ENCODE results near the gene CBFA2T3. TPM values are rescaled to one million over a fixed set of nuclear protein-coding genes. Genes with fewer than 3 reads are reported as not detected.
"Not testable (repeated sequence)": the region's sequence is repeated elsewhere in the genome, so short reads cannot be mapped to it uniquely, and the experiment has no call there.

The CBFA2T3 gene
- total RNA-seq, 2 experiments from 2014 or later = not detected

DNA sequence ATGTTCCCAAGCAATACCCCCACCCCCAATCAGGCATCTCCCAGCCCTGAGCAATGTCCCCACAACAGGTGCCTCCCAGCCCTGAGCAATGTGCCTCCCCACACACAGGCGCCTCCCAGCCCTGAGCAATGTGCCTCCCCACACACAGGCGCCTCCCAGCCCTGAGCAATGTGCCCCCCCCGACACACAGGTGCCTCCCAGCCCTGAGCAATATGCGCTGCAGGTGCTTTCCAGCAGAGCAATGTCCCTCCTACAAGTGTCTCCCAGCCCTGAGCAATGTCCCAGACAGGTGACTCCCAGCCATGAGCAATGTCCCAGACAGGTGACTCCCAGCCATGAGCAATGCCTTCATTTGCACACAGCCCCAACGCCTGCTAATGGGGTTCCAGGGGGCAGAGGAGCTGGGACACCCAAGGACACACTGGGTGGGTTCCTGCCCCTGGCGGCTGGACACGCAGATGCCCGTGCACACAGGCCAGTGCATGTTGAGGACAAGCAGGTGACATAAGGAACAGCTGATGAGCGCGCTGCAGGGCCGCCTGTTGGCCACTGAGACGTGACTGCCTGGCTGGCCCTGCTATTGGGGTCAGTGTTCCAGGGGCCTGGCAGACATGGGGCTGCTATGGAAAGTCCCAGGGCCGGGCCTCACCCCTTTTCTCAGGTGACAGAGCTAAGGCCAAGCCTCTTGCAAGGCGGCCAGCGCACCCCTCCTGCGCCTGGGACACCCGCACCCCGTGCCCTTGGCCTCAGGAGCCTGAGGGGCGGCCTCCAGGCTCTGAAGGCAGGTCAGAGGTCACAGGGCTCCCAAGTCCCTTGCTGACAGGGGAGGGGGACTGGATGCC, 83.7 kb downstream of the CBFA2T3 start:
- DNase-seq = no peak
- Mint-ChIP-seq H3K4me3 (no peak overlapping the region), H3K4me1 (ENCODE audit: low read depth) (no peaks in the 10 kb centered on the region), H3K9me3 (no peaks in the 10 kb centered on the region), H3K27ac (no peak overlapping the region), H3K36me3 (ENCODE audit: low read depth) (no peaks in the 10 kb centered on the region), H3K27me3 (ENCODE audit: low read depth) (no peaks in the 10 kb centered on the region)
- CTCF ChIA-PET = no interaction called here
- intact Hi-C loops (cut with micrococcal nuclease) = no loop called here

DNA sequence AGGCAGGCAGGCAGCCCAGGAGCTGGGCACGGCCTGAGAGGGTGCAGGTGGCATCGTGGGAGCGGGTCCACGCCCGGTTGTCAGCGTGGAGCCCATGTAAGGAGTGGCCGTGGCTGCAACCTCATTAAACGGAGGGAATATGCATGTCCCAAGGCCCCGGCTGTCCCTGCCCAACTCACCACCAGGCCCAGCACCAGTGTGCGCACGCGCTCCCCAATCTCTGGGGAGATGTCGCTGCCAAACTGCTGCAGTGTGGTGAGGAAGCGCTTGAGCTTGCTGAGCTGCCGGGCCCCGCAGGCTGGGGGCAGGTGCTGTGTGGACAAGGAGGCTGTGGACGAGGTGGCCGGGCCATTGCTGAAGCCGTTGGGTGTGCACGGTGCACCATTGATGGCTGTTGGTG, 84.9 kb downstream of the CBFA2T3 start:
- no peaks in the 10 kb centered on the region for H3K36me3 Mint-ChIP-seq (ENCODE audit: low read depth)
- CTCF ChIA-PET = no interaction called here
- DNase-seq = no peak
- H3K27me3 Mint-ChIP-seq (ENCODE audit: low read depth) = no peaks in the 10 kb centered on the region
- H3K4me1 Mint-ChIP-seq (ENCODE audit: low read depth) = no peaks in the 10 kb centered on the region
- H3K4me3 Mint-ChIP-seq = no peak overlapping the region
- intact Hi-C loops (cut with micrococcal nuclease) = no loop called here
- no peaks in the 10 kb centered on the region for H3K9me3 Mint-ChIP-seq
- no peak overlapping the region for H3K27ac Mint-ChIP-seq

DNA sequence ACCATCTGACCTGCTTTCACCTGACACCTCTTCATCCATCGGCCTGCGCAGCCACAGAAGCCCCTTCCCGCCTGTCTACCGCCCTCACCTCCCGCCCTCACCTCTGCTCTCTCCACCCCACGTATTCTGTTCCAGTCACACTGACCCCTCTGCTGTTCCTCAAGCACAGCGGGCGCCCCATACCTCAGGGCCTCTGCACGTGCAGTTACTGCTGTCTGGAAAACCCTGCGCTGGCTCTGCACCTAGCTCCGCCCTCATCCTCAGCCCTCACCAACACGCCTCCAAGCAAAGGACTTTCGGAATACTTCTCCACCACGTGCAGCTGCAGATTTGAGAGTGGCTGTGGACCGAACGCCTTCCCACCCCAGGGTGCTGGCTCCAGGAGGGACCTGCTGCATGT, 85.9 kb downstream of the CBFA2T3 start:
- Mint-ChIP-seq H3K27ac (no peak overlapping the region), H3K4me1 (ENCODE audit: low read depth) (no peaks in the 10 kb centered on the region), H3K27me3 (ENCODE audit: low read depth) (no peaks in the 10 kb centered on the region), H3K9me3 (no peaks in the 10 kb centered on the region), H3K36me3 (ENCODE audit: low read depth) (no peaks in the 10 kb centered on the region), H3K4me3 (no peak overlapping the region)
- no peak for DNase-seq
- CTCF ChIA-PET = interaction anchor here (0.7 kb wide), 1 partner anchor 21 kb away, joined by 3 read pairs; no protein-coding TSS in a partner anchor
- intact Hi-C loops (cut with micrococcal nuclease) = no loop called here

DNA sequence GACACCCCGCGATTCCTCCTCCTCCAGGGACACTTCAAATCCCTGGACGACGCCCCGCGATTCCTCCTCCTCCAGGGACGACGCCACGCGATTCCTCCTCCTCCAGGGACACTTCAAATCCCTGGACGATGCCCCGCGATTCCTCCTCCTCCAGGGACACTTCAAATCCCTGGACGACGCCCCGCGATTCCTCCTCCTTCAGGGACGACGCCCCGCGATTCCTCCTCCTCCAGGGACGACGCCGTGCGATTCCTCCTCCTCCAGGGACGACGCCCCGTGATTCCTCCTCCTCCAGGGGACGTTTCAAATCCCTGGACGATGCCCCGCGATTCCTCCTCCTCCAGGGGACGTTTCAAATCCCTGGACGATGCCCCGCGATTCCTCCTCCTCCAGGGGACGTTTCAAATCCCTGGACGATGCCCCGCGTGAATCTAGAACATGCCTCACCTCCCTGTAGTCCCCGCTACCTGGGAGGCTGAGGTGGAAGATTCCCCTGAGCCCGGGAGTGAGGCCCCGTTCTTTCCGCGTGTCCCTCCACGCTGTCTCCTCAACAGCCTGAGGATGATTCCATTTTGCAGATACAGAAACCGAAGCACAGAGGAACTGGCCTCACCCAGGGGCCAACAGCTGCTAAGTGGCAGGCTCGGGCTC, 87.2 kb downstream of the CBFA2T3 start:
- DNase-seq; H3K36me3 Mint-ChIP-seq (ENCODE audit: low read depth); H3K27ac Mint-ChIP-seq; H3K4me1 Mint-ChIP-seq (ENCODE audit: low read depth); H3K9me3 Mint-ChIP-seq; H3K27me3 Mint-ChIP-seq (ENCODE audit: low read depth); CTCF ChIA-PET; H3K4me3 Mint-ChIP-seq; intact Hi-C loops (cut with micrococcal nuclease): not testable (repeated sequence)

DNA sequence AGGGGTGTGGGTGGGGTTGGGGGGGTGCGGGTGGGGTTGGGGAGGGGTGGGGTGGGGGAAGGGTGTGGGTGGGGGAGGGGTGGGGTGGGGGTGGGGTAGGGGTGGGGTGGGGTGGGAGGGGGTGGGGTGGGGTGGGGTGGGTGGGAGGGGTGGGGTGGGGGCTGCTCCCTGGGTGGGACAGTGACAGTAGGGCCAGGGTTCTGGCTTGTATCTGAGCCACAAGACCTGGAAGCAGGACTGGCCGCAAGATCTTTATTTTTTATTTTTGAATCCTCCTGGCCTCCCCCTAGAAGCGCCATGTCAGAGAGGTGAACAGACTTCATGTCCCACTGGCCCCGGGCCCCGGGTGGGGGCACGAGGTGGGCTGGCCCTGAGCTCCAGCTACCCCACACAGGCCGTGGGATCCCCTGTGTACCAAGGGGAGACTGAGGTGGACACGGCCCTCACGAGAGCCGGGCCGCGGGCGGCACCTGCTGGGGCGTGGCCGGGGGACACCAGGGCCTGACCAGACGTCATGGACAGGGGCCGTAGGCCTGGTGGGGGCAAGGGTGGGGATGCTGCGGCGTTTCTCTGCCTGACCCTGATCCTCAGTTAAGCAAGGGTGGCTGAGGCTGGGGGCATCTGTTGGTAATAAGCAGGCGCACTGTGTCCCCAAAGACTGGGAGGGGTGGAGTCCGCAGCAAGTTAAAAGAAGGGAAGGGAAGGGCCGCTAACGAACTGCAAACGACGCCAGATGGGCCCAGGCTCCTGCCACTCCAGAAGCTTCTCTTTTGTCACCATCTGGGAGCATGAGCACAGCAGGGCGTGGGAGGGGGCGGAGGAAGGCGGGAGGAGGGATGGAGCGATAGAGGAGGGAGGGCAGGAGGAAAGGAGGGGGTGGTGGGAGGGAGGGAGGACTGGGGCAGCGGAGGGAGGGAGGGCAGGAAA, 88.3 kb downstream of the CBFA2T3 start:
- no peaks in the 10 kb centered on the region for H3K36me3 Mint-ChIP-seq (ENCODE audit: low read depth)
- no peak for DNase-seq
- no peak overlapping the region for H3K4me3 Mint-ChIP-seq
- no peak overlapping the region for H3K27ac Mint-ChIP-seq
- CTCF ChIA-PET = no interaction called here
- intact Hi-C loops (cut with micrococcal nuclease) = no loop called here
- no peaks in the 10 kb centered on the region for H3K4me1 Mint-ChIP-seq (ENCODE audit: low read depth)
- H3K27me3 Mint-ChIP-seq (ENCODE audit: low read depth) = no peaks in the 10 kb centered on the region
- H3K9me3 Mint-ChIP-seq = no peaks in the 10 kb centered on the region

DNA sequence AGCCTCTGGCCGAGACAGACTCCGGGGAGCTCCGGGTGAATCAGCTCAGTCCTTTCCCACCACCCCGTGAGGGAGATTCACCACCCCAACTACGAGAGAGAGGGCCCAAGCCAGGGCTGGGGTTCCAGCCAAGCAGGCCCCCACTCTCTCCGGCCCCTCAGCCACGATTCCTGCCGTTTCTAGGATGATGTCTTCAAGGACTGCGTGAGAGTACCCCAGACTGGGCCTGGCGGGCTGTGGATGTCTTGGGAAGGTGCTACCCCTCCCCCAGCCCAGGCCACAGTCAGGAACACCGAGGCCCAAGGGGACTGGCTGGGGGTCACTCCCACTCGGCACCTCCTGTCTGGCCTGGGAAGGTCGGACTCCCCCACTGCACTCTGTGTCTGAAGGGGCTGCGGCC, 89.0 kb downstream of the CBFA2T3 start:
- Mint-ChIP-seq H3K27ac (no peak overlapping the region), H3K9me3 (no peaks in the 10 kb centered on the region), H3K36me3 (ENCODE audit: low read depth) (no peaks in the 10 kb centered on the region), H3K4me3 (no peak overlapping the region), H3K27me3 (ENCODE audit: low read depth) (no peaks in the 10 kb centered on the region), H3K4me1 (ENCODE audit: low read depth) (no peaks in the 10 kb centered on the region)
- CTCF ChIA-PET = no interaction called here
- DNase-seq = no peak
- intact Hi-C loops (cut with micrococcal nuclease) = no loop called here

DNA sequence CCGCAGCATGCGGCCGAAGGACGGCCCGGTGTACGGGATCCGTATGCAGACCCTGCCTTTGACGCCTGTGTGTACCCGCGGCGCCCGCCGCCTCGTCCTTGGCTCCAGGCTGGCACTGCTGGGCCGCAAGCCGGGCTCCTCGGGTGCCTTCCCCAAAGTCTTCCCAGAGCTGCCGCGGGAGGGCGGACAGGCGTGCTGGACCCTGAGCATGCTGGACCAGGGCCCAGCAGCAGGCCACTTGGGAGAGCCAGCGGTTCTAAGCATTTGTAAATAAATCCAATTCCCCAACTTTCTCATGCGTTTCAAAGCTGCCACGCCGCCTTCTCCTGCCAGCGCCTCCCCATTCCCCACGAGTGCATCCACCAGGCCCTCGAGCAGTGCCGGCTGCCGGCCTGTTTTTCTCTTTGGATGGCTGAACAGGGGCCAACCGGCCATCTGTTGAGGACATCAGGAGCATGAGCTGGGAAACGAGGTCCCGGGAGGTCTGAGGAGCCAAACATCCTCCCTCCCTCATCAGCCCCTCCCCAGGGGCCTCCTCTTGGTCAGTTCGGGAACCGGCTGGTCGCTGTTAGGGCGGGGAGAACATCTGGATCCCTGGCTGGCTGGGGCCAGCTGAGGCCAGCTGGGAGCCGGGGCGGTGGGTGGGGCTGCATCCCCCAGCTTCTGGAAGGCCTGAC, 90.0 kb downstream of the CBFA2T3 start:
- CTCF ChIA-PET = no interaction called here
- no peak overlapping the region for H3K27ac Mint-ChIP-seq
- H3K4me1 Mint-ChIP-seq (ENCODE audit: low read depth) = peaks cover 2% of the 10 kb centered on the region

DNA sequence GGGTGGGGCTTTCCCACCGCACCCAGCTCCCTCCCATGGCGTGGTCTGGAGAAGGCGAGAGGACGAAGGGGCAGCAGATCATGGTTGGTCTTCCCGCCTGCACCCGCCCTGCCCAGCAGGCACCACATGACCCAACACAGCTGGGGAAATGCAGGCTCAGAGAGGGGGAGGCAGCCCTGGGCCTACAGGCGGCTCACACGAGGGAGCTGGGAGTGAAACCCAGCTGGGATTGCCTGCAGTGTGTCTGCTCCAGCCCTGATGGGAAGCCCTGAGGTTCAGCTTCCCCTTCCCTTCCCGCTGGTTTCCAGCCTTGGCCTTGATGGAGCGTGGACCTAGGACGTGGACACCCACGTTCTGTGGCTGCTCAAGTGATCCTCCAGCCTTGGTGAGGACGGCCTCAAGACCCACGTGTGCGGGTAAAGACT, 90.6 kb downstream of the CBFA2T3 start:
- no peaks in the 10 kb centered on the region for H3K36me3 Mint-ChIP-seq (ENCODE audit: low read depth)
- H3K27ac Mint-ChIP-seq = no peak overlapping the region
- no peaks in the 10 kb centered on the region for H3K9me3 Mint-ChIP-seq
- DNase-seq = no peak
- peaks cover 2% of the 10 kb centered on the region for H3K4me1 Mint-ChIP-seq (ENCODE audit: low read depth)
- H3K27me3 Mint-ChIP-seq (ENCODE audit: low read depth) = no peaks in the 10 kb centered on the region
- no peak overlapping the region for H3K4me3 Mint-ChIP-seq
- intact Hi-C loops (cut with micrococcal nuclease) = no loop called here
- CTCF ChIA-PET = no interaction called here

More for the DNA sequence above, 90.0 kb downstream of the CBFA2T3 start:
- DNase-seq = no peak
- Mint-ChIP-seq H3K36me3 (ENCODE audit: low read depth) (no peaks in the 10 kb centered on the region), H3K4me3 (no peak overlapping the region), H3K9me3 (no peaks in the 10 kb centered on the region), H3K27me3 (ENCODE audit: low read depth) (no peaks in the 10 kb centered on the region)
- intact Hi-C loops (cut with micrococcal nuclease) = no loop called here

DNA sequence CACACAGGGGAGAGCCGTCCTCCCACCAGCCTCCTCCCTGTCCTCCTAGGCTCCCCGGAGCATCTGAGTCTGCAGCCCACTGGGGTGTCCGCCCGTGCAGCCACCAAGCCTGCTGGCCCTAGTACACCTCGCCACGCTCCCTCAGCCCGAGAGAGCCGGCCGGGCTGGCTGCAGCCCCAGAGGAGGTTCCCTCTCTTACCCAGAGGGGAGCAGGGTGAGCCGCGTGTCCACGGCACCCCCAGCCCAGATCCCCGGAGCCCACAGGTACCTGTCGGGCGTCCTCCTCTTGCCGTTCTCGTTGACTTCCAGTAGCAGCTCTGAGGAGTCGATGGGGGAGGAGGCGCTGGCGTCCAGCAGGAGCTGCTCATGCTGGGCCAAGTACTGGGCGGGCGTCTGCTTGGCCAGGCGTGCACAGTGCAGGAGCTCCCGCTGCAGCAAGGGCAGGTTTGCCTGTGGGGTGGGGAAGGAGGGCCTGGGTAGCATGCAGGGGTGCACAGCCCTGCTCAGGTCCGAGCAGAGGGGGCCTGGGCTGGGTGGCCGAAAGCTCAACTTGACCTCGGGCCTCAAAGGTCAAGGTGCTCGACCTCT, 91.2 kb downstream of the CBFA2T3 start:
- Mint-ChIP-seq H3K9me3 (no peaks in the 10 kb centered on the region), H3K27me3 (ENCODE audit: low read depth) (no peaks in the 10 kb centered on the region), H3K4me1 (ENCODE audit: low read depth) (peaks cover 2% of the 10 kb centered on the region), H3K27ac (no peak overlapping the region), H3K4me3 (no peak overlapping the region), H3K36me3 (ENCODE audit: low read depth) (no peaks in the 10 kb centered on the region)
- CTCF ChIA-PET = no interaction called here
- intact Hi-C loops (cut with micrococcal nuclease) = no loop called here
- DNase-seq = no peak

DNA sequence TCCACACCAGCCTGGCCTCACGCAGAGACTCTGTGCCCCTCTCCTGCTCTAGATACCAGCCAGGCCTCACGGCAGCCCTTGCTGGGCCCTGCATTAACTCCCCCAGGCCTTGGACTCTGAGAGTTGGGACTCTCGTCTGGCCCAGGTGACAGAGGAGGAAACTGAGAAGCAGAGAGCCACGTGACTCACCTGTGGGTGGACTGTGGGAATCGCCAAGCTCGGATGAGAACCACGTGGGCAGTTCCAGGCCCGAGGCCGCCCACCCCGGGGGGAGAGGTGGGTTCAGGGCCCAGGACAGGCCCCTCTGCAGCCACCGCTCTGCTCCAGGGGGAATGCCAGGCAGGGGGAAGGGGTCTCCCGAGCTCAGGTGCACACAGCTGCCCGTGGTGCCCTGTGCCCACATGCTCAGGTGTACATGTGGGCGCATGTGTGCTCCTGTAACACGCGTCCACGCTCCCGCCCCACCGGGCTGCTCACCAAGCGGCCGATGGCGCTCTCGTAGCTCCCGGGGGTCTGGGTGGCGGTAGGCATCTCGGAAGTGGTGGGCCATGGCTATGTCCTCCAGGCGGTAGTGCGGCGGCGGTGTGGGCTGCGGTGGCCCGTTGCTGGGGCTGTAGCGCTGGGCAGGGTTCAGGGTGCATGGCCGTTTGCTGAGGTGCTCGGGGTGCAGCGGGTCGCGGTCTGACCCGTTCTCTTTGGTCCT, 92.3 kb downstream of the CBFA2T3 start:
- H3K9me3 Mint-ChIP-seq = no peaks in the 10 kb centered on the region
- CTCF ChIA-PET = no interaction called here
- no peak for DNase-seq
- H3K36me3 Mint-ChIP-seq (ENCODE audit: low read depth) = no peaks in the 10 kb centered on the region
- H3K27ac Mint-ChIP-seq = no peak overlapping the region
- intact Hi-C loops (cut with micrococcal nuclease) = no loop called here
- H3K27me3 Mint-ChIP-seq (ENCODE audit: low read depth) = no peaks in the 10 kb centered on the region
- peaks cover 2% of the 10 kb centered on the region for H3K4me1 Mint-ChIP-seq (ENCODE audit: low read depth)
- no peak overlapping the region for H3K4me3 Mint-ChIP-seq

DNA sequence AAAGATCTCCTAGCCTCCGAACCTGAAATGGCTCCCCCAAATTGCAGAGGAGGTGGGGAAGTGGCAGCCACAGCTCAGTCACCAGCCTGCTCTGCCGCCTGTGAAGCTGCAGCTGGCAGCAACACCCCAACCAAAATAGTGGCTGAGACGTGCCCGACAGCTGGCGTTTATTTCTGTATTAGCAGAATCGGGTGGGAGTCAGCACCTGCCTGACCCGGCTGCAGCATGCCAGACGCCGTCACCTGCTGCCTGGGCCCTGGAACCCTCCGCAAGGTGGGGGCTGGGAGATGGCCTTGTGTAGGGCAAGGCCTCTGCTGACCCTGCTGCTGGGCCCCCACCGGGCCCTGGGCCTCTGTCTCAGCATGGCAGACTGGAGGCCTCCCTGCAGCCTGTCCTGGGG, 93.1 kb downstream of the CBFA2T3 start:
- Mint-ChIP-seq H3K4me1 (ENCODE audit: low read depth) (peaks cover 2% of the 10 kb centered on the region), H3K4me3 (no peak overlapping the region), H3K9me3 (no peaks in the 10 kb centered on the region), H3K27ac (no peak overlapping the region), H3K36me3 (ENCODE audit: low read depth) (no peaks in the 10 kb centered on the region), H3K27me3 (ENCODE audit: low read depth) (no peaks in the 10 kb centered on the region)
- CTCF ChIA-PET = no interaction called here
- intact Hi-C loops (cut with micrococcal nuclease) = no loop called here
- DNase-seq = no peak
